Neural cell (in vitro differentiated cells): ENCODE results near the gene SUGCT. TPM values are rescaled to one million over a fixed set of nuclear protein-coding genes. Genes with fewer than 3 reads are reported as not detected.

ENCODE experiments used
- H2AFZ ChIP-seq: fragments of 200-600, 300-800 bp; sonication (generic), shearing (Covaris generic); 2 replicates; pipeline ENCODE4 v1.6.0; 2014; ENCODE audit warnings: low read depth, mild to moderate bottlenecking, antibody characterized with exemption, low read length, moderate library complexity
- H3F3A ChIP-seq: fragments of 200-600 bp; shearing (Covaris generic); 2 replicates; pipeline ENCODE4 v1.6.1; 2016; ENCODE audit warnings: mild to moderate bottlenecking, moderate library complexity, mixed read lengths, antibody characterized with exemption, low read length; ENCODE audit not compliant: insufficient read depth, poor library complexity, severe bottlenecking
- H3K27ac ChIP-seq: fragments of 200-600, 300-800 bp; sonication (generic), shearing (Covaris generic); 2 replicates; pipeline ENCODE4 v1.5.1; 2014; ENCODE audit warnings: mild to moderate bottlenecking, low read length, moderate library complexity
- H3K27me3 ChIP-seq: fragments of 300-800, 200-600 bp; sonication (generic), shearing (Covaris generic); 2 replicates; pipeline ENCODE4 v1.6.0; 2014; ENCODE audit warnings: mild to moderate bottlenecking, low read depth, low read length, moderate library complexity; ENCODE audit not compliant: insufficient read depth
- H3K36me3 ChIP-seq: fragments of 300-800, 200-600 bp; sonication (generic), shearing (Covaris generic); 2 replicates; pipeline ENCODE4 v1.5.1; 2014; ENCODE audit warnings: mild to moderate bottlenecking, antibody characterized with exemption, low read length, moderate library complexity; ENCODE audit not compliant: insufficient read depth
- H3K4me2 ChIP-seq: fragments of 300-800, 200-600 bp; sonication (generic), shearing (Covaris generic); 2 replicates; pipeline ENCODE4 v1.6.0; 2014; ENCODE audit warnings: mild to moderate bottlenecking, low read length
- H3K4me3 ChIP-seq: fragments of 300-800, 200-600 bp; sonication (generic), shearing (Covaris generic); 2 replicates; pipeline ENCODE4 v1.5.1; 2014; ENCODE audit warnings: mild to moderate bottlenecking, low read length, moderate library complexity
- H3K79me2 ChIP-seq: fragments of 200-600 bp; shearing (Covaris generic); replicated peaks from 2 replicates; pipeline ENCODE4 v1.6.0; 2014; ENCODE audit warnings: mild to moderate bottlenecking, low read length, moderate library complexity; ENCODE audit not compliant: insufficient read depth
- H3K9ac ChIP-seq: fragments of 300-800, 200-600 bp; sonication (generic), shearing (Covaris generic); 2 replicates; pipeline ENCODE4 v1.6.1; 2016; ENCODE audit warnings: mild to moderate bottlenecking, low read length, mixed read lengths
- H3K9me2 ChIP-seq: fragments of 200-600 bp; shearing (Covaris generic); 2 replicates; pipeline ENCODE4 v1.6.1; 2016; ENCODE audit warnings: mild to moderate bottlenecking, low read length, mixed read lengths; ENCODE audit not compliant: insufficient read depth
- H3K9me3 ChIP-seq: fragments of 200-600, 300-800 bp; sonication (generic), shearing (Covaris generic); 2 replicates; pipeline ENCODE4 v1.6.1; 2016; ENCODE audit warnings: mild to moderate bottlenecking, mixed run types, low read length, moderate library complexity, mixed read lengths
- H4K20me1 ChIP-seq: fragments of 200-600 bp; shearing (Covaris generic); 2 replicates; pipeline ENCODE4 v1.6.1; 2016; ENCODE audit warnings: mild to moderate bottlenecking, mixed run types; ENCODE audit not compliant: insufficient read depth
- CTCF ChIP-seq: fragments of 450-650 bp; IDR thresholded peaks from 2 replicates; pipeline ENCODE4 v1.5.1; 2014; ENCODE audit warnings: antibody characterized with exemption, mild to moderate bottlenecking, moderate library complexity; ENCODE audit not compliant: poor library complexity, severe bottlenecking
- EP300 ChIP-seq: fragments of 450-650 bp; conservative IDR thresholded peaks from 2 replicates; pipeline ENCODE4 v1.6.1; 2014; ENCODE audit warnings: antibody characterized with exemption, mild to moderate bottlenecking, moderate library complexity; ENCODE audit not compliant: poor library complexity, severe bottlenecking
- EZH2 ChIP-seq: fragments of 200-600, 300-800 bp; shearing (Covaris generic), sonication (generic); IDR thresholded peaks from 2 replicates; pipeline ENCODE4 v1.6.1; 2014; ENCODE audit warnings: antibody characterized with exemption, low read length, borderline replicate concordance, mild to moderate bottlenecking; ENCODE audit not compliant: insufficient read depth, poor library complexity, severe bottlenecking
- MXI1 ChIP-seq: fragments of 450-650 bp; conservative IDR thresholded peaks from 2 replicates; pipeline ENCODE4 v1.6.1; 2014; ENCODE audit warnings: antibody characterized with exemption, mild to moderate bottlenecking; ENCODE audit not compliant: poor library complexity, severe bottlenecking
- POLR2AphosphoS5 ChIP-seq: IDR thresholded peaks from 2 replicates; pipeline ENCODE4 v1.6.1; 2012
- RAD21 ChIP-seq: fragments of 450-650 bp; conservative IDR thresholded peaks from 2 replicates; pipeline ENCODE4 v1.6.1; 2014; ENCODE audit warnings: antibody characterized with exemption, mild to moderate bottlenecking, moderate library complexity
- REST ChIP-seq: IDR thresholded peaks from 2 replicates; pipeline ENCODE4 v1.6.1; 2012; ENCODE audit warnings: borderline replicate concordance
- SMC3 ChIP-seq: fragments of 450-650 bp; conservative IDR thresholded peaks from 2 replicates; pipeline ENCODE4 v1.6.1; 2014; ENCODE audit warnings: antibody characterized with exemption, mild to moderate bottlenecking, moderate library complexity; ENCODE audit not compliant: poor library complexity
- TAF1 ChIP-seq: IDR thresholded peaks from 2 replicates; pipeline ENCODE4 v1.6.1; 2012; ENCODE audit warnings: low read depth
- polyA plus RNA-seq: library from polyadenylated mRNA; depleted of rRNA; stranded (reverse); fragments of >200 nt; gene quantifications from 2 replicates; pipeline ENCODE4 v1.2.3, GENCODE V29; 2014

Gene SUGCT
- polyA plus RNA-seq, 1 donor from 2014 or later: not detected

DNA sequence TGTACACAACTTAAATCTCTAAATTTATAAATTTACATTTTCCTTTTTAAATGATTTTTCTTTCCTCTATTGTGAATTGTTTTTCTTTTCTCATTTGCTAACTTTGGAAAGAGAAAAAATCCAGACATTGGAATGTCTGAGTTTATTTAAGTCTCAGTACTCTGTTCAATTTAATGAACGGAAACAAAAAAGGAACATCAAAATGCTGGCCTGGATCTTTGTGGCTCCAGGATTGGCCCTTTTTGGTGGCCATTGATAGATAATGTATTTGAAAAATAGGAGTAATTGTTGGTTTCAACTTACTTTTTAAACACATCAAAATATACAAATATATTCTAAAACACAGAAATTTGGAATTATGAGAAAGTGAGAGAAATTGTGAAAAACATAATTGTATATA, 336.0 kb downstream of the SUGCT start:
- no peaks in the 10 kb centered on the region for H3K79me2 ChIP-seq
- H3K36me3 ChIP-seq: no peaks in the 10 kb centered on the region
- H3K9ac ChIP-seq: no peak overlapping the region
- no peak overlapping the region for H3K4me2 ChIP-seq
- no peaks in the 10 kb centered on the region for H3K9me2 ChIP-seq
- H3K9me3 ChIP-seq: no peaks in the 10 kb centered on the region
- no peak for TF ChIP-seq EP300
- no peak for TF ChIP-seq EZH2
- no peak for TF ChIP-seq CTCF
- TF ChIP-seq TAF1: no peak
- no peak for TF ChIP-seq SMC3
- no peak for TF ChIP-seq POLR2AphosphoS5
- no peak for TF ChIP-seq REST
- no peak for TF ChIP-seq RAD21
- TF ChIP-seq MXI1: no peak
- H3K27me3 ChIP-seq: no peaks in the 10 kb centered on the region
- H2AFZ ChIP-seq: no peak overlapping the region
- no peak overlapping the region for H3K27ac ChIP-seq
- no peaks in the 10 kb centered on the region for H3F3A ChIP-seq
- no peak overlapping the region for H3K4me3 ChIP-seq
- no peaks in the 10 kb centered on the region for H4K20me1 ChIP-seq

GRCh38 chr7:40471891-40472290, 337.1 kb downstream of the SUGCT start:
- TF ChIP-seq POLR2AphosphoS5 (peak; percentile 57), MXI1 (no peak), CTCF (no peak), EP300 (peak; percentile 57)
- Histone ChIP-seq H3K36me3 (no peaks in the 10 kb centered on the region), H3F3A (no peaks in the 10 kb centered on the region), H3K79me2 (no peaks in the 10 kb centered on the region), H3K9me2 (no peaks in the 10 kb centered on the region), H3K4me2 (no peak overlapping the region), H3K9me3 (no peaks in the 10 kb centered on the region), H3K9ac (no peak overlapping the region), H2AFZ (no peak overlapping the region), H3K27ac (no peak overlapping the region), H3K4me3 (no peak overlapping the region), H3K27me3 (no peaks in the 10 kb centered on the region), H4K20me1 (no peaks in the 10 kb centered on the region)
